ENCODE measurements around the gene UPK3B. TPM values are rescaled to one million over a fixed set of nuclear protein-coding genes. Genes with fewer than 3 reads are reported as not detected.

The UPK3B gene
- total and polyA plus RNA-seq, 2 of the 13 experiments (the other 11 are each of a cell fraction or from before 2014, with no cell fraction given), result not detected

GRCh38 chr7:76515999-76516443 is 5.7 kb downstream of the UPK3B start:
- BruUV-seq (replicated peaks), result no TSS peak
- FAIRE-seq (peak; percentile 48), DNase-seq (ENCODE audit: low spot score) (peak; percentile 47), ATAC-seq (peak; percentile 67)
- Histone ChIP-seq H3K9ac (ENCODE audit: insufficient read depth, low read depth, low read length) (peak overlapping the region; percentile 48), H3K4me2 (ENCODE audit: low read depth, low read length) (peak overlapping the region; percentile 88), H3K36me3 (replicated peaks in 1 of 2; ENCODE audit: control insufficient read depth in 1 of 2, insufficient read depth in 2 of 2, low read length in 2 of 2) (no peaks in the 10 kb centered on the region), H3K4me3 (replicated peaks in 1 of 3; ENCODE audit: insufficient read depth in 1 of 3, low read depth in 2 of 3, low read length in 3 of 3) (peak overlapping the region; percentile 27 to 72 (median 52); a peak in 5 of 6 replicates), H3K4me1 (ENCODE audit: insufficient read depth, low read length) (peaks cover 51% of the 10 kb centered on the region), H3K9me3 (ENCODE audit: low read length) (no peaks in the 10 kb centered on the region), H3K27me3 (ENCODE audit: control insufficient read depth in 1 of 2, insufficient read depth in 2 of 2, low read length in 2 of 2) (peaks cover 2 to 5% of the 10 kb centered on the region in 2 experiments; a peak in 1 of 5 replicates), H2AFZ (ENCODE audit: low read length) (no peak overlapping the region), H3K27ac (ENCODE audit: extremely low read length, insufficient read depth, low read length) (no peak overlapping the region), H4K20me1 (ENCODE audit: insufficient read depth, low read length) (no peaks in the 10 kb centered on the region), H3K79me2 (ENCODE audit: insufficient read depth, low read length) (no peaks in the 10 kb centered on the region)
- intact Hi-C loops (cut with micrococcal nuclease; ENCODE audit: unreplicated experiment), result no loop called here
- WGBS (ENCODE audit: low lambda C conversion rate), result 0% methylated on average over 5 of the region's 32 CpGs
- ChIA-PET POLR2A (no interaction called here), CTCF (ENCODE audit: low intra/inter-chr PET ratio, low total read pairs) (no interaction called here)
- in situ Hi-C loops (cut with HindIII; ENCODE audit: extremely low pct_ligation_motif_present, low pct_unique_long_range_greater_than_20kb), result no loop called here
- peak; percentile 72; the same call in 1 of the 2 replicates for TF ChIP-seq THAP9 (CRISPR knock-in tag; IDR thresholded peaks at IDR 0.05; ENCODE audit: borderline replicate concordance)
- TF ChIP-seq ZNF530 (CRISPR knock-in tag; IDR thresholded peaks at IDR 0.05; ENCODE audit: low read depth), result no peak
- TF ChIP-seq BORCS8-MEF2B (CRISPR knock-in tag; IDR thresholded peaks at IDR 0.05), result peak; percentile 58; the same call in 1 of the 2 replicates
- TF ChIP-seq ZBTB20 (CRISPR knock-in tag; IDR thresholded peaks at IDR 0.05; ENCODE audit: borderline replicate concordance, low read depth), result no peak
- TF ChIP-seq ATM (IDR thresholded peaks at IDR 0.05; ENCODE audit: borderline replicate concordance), result no peak
- TF ChIP-seq MXI1 (IDR thresholded peaks at IDR 0.05; ENCODE audit: borderline replicate concordance, low read depth, low read length), result peak; percentile 64; the same call in 1 of the 3 replicates
- no peak for TF ChIP-seq MIER3 (CRISPR knock-in tag; IDR thresholded peaks at IDR 0.05; ENCODE audit: borderline replicate concordance)
- TF ChIP-seq ZNF256 (CRISPR knock-in tag; conservative IDR thresholded peaks at IDR 0.05), result no peak
- peak; percentile 70; the same call in 1 of the 2 replicates for TF ChIP-seq RXRA (CRISPR knock-in tag; IDR thresholded peaks at IDR 0.05)
- TF ChIP-seq SOX5 (CRISPR knock-in tag; IDR thresholded peaks at IDR 0.05; ENCODE audit: borderline replicate concordance), result no peak
- TF ChIP-seq ZFYVE20 (CRISPR knock-in tag; IDR thresholded peaks at IDR 0.05; ENCODE audit: borderline replicate concordance, low read depth), result no peak
- TF ChIP-seq SRF (IDR thresholded peaks at IDR 0.05; ENCODE audit: low read depth, low read length), result no peak
- TF ChIP-seq CREBL2 (CRISPR knock-in tag; IDR thresholded peaks at IDR 0.05; ENCODE audit: borderline replicate concordance), result no peak
- TF ChIP-seq MYNN (CRISPR knock-in tag; IDR thresholded peaks at IDR 0.05; ENCODE audit: low read depth), result no peak; the same call in 1 of the 2 replicates
- no peak for TF ChIP-seq MLLT10 (CRISPR knock-in tag; IDR thresholded peaks at IDR 0.05)
- TF ChIP-seq TRAFD1 (CRISPR knock-in tag; IDR thresholded peaks at IDR 0.05; ENCODE audit: borderline replicate concordance), result no peak
- no peak for TF ChIP-seq ATF4 (CRISPR knock-in tag; IDR thresholded peaks at IDR 0.05)

Measured in HepG2 (cell line).